GM13977 (cell line): Measurements from ENCODE around the gene SNX20.

Experiments used
- DNase-seq: peaks from one replicate; pipeline ENCODE4 v3.0.0; 2012; ENCODE audit warnings: low spot score
- in situ Hi-C: fragments of 300-500 bp; cut with MboI; formaldehyde crosslinking; loops from one replicate; pipeline ENCODE4 v1.12.0; 2022; ENCODE audit warnings: low sequenced_read_pairs, low pct_unique_long_range_greater_than_20kb, mixed read lengths, inconsistent platforms; ENCODE audit not compliant: unreplicated experiment
- TF ChIP-seq, protein P1 (sequence below): IDR thresholded peaks from 2 replicates; pipeline ENCODE4 v1.5.1; 2012; ENCODE audit warnings: mild to moderate bottlenecking, control low read depth; ENCODE audit not compliant: insufficient read depth; ENCODE audit errors: extremely low read depth, missing control alignments

The SNX20 gene

DNA sequence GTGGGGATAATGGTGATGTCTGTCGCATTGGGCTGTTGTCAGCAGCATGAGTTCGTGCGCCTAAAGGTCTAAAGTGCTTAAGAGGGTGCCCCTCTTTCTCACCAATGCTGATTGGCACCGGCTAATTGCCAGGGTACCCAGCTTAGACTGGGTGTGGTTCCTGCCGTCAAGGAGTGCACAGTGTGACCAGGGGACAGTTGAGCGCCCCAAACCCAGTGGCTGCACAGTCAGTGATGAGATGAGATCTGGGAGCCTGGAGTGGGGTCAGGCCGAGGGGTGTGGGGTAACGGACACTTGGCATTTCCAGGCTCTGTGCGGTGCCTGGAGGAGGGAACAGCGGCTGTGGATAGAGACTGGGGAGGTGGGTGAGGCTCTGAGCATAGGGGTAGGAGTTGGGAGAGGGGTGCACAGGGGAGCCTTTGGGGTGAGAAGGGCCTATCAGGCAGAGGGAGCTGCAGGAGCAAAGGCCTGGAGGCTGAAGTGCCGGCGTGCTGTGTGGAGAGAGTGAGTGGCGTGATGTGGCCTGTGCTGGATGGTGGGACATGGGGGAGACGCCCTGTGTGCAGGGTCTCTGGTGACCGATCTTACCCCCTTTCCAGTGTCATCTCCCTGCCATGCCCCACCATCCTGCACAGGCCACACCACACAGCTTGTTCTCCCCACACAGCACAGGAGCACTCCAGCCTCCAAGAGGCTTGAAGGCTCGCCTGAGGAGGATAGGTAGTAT lies 58.3 kb downstream of the SNX20 start:
- in situ Hi-C loops: no loop called here

DNA sequence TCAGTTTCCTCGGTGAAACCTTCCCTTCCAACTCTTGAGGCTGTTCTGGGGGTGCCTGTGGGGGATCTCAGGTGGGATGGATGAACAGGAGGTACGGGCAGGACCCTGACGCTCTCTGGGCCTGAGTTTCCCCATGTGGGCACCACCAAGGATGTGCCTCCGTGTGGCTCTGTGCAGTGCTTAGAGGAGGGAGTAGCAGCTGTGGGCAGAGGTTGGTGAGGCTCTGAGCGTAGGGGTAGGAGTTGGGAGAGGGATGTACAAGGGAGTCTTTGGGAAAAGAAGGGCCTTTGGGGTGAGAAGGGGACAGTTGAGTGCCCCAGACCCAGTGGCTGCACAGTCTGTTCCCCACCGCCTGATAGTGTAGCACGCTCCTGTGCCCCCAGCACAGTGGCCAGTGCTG lies 59.1 kb downstream of the SNX20 start:
- in situ Hi-C loops: no loop called here
- TF ChIP-seq, protein P1, sequence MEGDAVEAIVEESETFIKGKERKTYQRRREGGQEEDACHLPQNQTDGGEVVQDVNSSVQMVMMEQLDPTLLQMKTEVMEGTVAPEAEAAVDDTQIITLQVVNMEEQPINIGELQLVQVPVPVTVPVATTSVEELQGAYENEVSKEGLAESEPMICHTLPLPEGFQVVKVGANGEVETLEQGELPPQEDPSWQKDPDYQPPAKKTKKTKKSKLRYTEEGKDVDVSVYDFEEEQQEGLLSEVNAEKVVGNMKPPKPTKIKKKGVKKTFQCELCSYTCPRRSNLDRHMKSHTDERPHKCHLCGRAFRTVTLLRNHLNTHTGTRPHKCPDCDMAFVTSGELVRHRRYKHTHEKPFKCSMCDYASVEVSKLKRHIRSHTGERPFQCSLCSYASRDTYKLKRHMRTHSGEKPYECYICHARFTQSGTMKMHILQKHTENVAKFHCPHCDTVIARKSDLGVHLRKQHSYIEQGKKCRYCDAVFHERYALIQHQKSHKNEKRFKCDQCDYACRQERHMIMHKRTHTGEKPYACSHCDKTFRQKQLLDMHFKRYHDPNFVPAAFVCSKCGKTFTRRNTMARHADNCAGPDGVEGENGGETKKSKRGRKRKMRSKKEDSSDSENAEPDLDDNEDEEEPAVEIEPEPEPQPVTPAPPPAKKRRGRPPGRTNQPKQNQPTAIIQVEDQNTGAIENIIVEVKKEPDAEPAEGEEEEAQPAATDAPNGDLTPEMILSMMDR: no peak
- no peak for DNase-seq

More for the DNA sequence above, 58.3 kb downstream of the SNX20 start:
- TF ChIP-seq, protein P1: no peak
- DNase-seq: no peak
